ENCODE results near the gene MRPL43.

MRPL43 gene

GRCh38 chr10:100985336-100985735 lies 2.0 kb downstream of the MRPL43 start:
- H3K4me1 ChIP-seq (ENCODE audit: control insufficient read depth, low read depth, low read length), result peaks cover 4% of the 10 kb centered on the region
- no peaks in the 10 kb centered on the region for H3K9me3 ChIP-seq (ENCODE audit: control insufficient read depth, low read depth, low read length)
- no peak overlapping the region for H3K4me3 ChIP-seq (ENCODE audit: low read length)
- no peaks in the 10 kb centered on the region for H3K27me3 ChIP-seq (ENCODE audit: control insufficient read depth, insufficient read depth, low read length)
- peaks cover 31% of the 10 kb centered on the region for H3K36me3 ChIP-seq (ENCODE audit: control insufficient read depth, low read depth, low read length)
- no peak overlapping the region for H3K9ac ChIP-seq (ENCODE audit: low read length)
- H3K27ac ChIP-seq (ENCODE audit: low read length), result no peak overlapping the region

- H3K9ac ChIP-seq (ENCODE audit: low read length), result no peak overlapping the region
- no peaks in the 10 kb centered on the region for H3K9me3 ChIP-seq (ENCODE audit: control insufficient read depth, low read depth, low read length)
- no peaks in the 10 kb centered on the region for H3K27me3 ChIP-seq (ENCODE audit: control insufficient read depth, insufficient read depth, low read length)
- H3K36me3 ChIP-seq (ENCODE audit: control insufficient read depth, low read depth, low read length), result peaks cover 26% of the 10 kb centered on the region
- peaks cover 4% of the 10 kb centered on the region for H3K4me1 ChIP-seq (ENCODE audit: control insufficient read depth, low read depth, low read length)
- no peak overlapping the region for H3K4me3 ChIP-seq (ENCODE audit: low read length)
- H3K27ac ChIP-seq (ENCODE audit: low read length), result no peak overlapping the region
These were observed 2.6 kb downstream of the MRPL43 start for GRCh38 chr10:100984672-100985177.

- Histone ChIP-seq H3K4me3 (ENCODE audit: low read length) (no peak overlapping the region), H3K9me3 (ENCODE audit: control insufficient read depth, low read depth, low read length) (no peaks in the 10 kb centered on the region), H3K9ac (ENCODE audit: low read length) (no peak overlapping the region), H3K27me3 (ENCODE audit: control insufficient read depth, insufficient read depth, low read length) (no peaks in the 10 kb centered on the region), H3K36me3 (ENCODE audit: control insufficient read depth, low read depth, low read length) (peaks cover 19% of the 10 kb centered on the region), H3K4me1 (ENCODE audit: control insufficient read depth, low read depth, low read length) (peaks cover 4% of the 10 kb centered on the region), H3K27ac (ENCODE audit: low read length) (no peak overlapping the region)
These were observed 3.2 kb downstream of the MRPL43 start for GRCh38 chr10:100983868-100984671.

GRCh38 chr10:100982916-100983830 lies 4.1 kb downstream of the MRPL43 start:
- H3K27me3 ChIP-seq (ENCODE audit: control insufficient read depth, insufficient read depth, low read length), result no peaks in the 10 kb centered on the region
- no peaks in the 10 kb centered on the region for H3K9me3 ChIP-seq (ENCODE audit: control insufficient read depth, low read depth, low read length)
- H3K27ac ChIP-seq (ENCODE audit: low read length), result no peak overlapping the region
- peaks cover 18% of the 10 kb centered on the region for H3K36me3 ChIP-seq (ENCODE audit: control insufficient read depth, low read depth, low read length)
- H3K9ac ChIP-seq (ENCODE audit: low read length), result no peak overlapping the region
- peaks cover 4% of the 10 kb centered on the region for H3K4me1 ChIP-seq (ENCODE audit: control insufficient read depth, low read depth, low read length)
- no peak overlapping the region for H3K4me3 ChIP-seq (ENCODE audit: low read length)

GRCh38 chr10:100981178-100981772 lies 6.0 kb downstream of the MRPL43 start:
- Histone ChIP-seq H3K27me3 (ENCODE audit: control insufficient read depth, insufficient read depth, low read length) (no peaks in the 10 kb centered on the region), H3K9ac (ENCODE audit: low read length) (no peak overlapping the region), H3K9me3 (ENCODE audit: control insufficient read depth, low read depth, low read length) (no peaks in the 10 kb centered on the region), H3K4me3 (ENCODE audit: low read length) (no peak overlapping the region), H3K27ac (ENCODE audit: low read length) (no peak overlapping the region), H3K36me3 (ENCODE audit: control insufficient read depth, low read depth, low read length) (peaks cover 18% of the 10 kb centered on the region), H3K4me1 (ENCODE audit: control insufficient read depth, low read depth, low read length) (peaks cover under 1% of the 10 kb centered on the region)

- Histone ChIP-seq H3K9me3 (ENCODE audit: control insufficient read depth, low read depth, low read length) (no peaks in the 10 kb centered on the region), H3K9ac (ENCODE audit: low read length) (no peak overlapping the region), H3K27ac (ENCODE audit: low read length) (no peak overlapping the region), H3K4me3 (ENCODE audit: low read length) (no peak overlapping the region), H3K4me1 (ENCODE audit: control insufficient read depth, low read depth, low read length) (no peaks in the 10 kb centered on the region), H3K27me3 (ENCODE audit: control insufficient read depth, insufficient read depth, low read length) (no peaks in the 10 kb centered on the region), H3K36me3 (ENCODE audit: control insufficient read depth, low read depth, low read length) (peaks cover 18% of the 10 kb centered on the region)
These were observed 6.6 kb downstream of the MRPL43 start for GRCh38 chr10:100980711-100981110.

- Histone ChIP-seq H3K9me3 (ENCODE audit: control insufficient read depth, low read depth, low read length) (no peaks in the 10 kb centered on the region), H3K9ac (ENCODE audit: low read length) (no peak overlapping the region), H3K36me3 (ENCODE audit: control insufficient read depth, low read depth, low read length) (peaks cover 18% of the 10 kb centered on the region), H3K4me3 (ENCODE audit: low read length) (no peak overlapping the region), H3K27me3 (ENCODE audit: control insufficient read depth, insufficient read depth, low read length) (no peaks in the 10 kb centered on the region), H3K27ac (ENCODE audit: low read length) (no peak overlapping the region), H3K4me1 (ENCODE audit: control insufficient read depth, low read depth, low read length) (no peaks in the 10 kb centered on the region)
These were observed 7.0 kb downstream of the MRPL43 start for GRCh38 chr10:100980311-100980710.

GRCh38 chr10:100979791-100980272 lies 7.5 kb downstream of the MRPL43 start:
- peaks cover 18% of the 10 kb centered on the region for H3K36me3 ChIP-seq (ENCODE audit: control insufficient read depth, low read depth, low read length)
- H3K27ac ChIP-seq (ENCODE audit: low read length), result no peak overlapping the region
- H3K4me3 ChIP-seq (ENCODE audit: low read length), result no peak overlapping the region
- no peak overlapping the region for H3K9ac ChIP-seq (ENCODE audit: low read length)
- no peaks in the 10 kb centered on the region for H3K9me3 ChIP-seq (ENCODE audit: control insufficient read depth, low read depth, low read length)
- H3K27me3 ChIP-seq (ENCODE audit: control insufficient read depth, insufficient read depth, low read length), result no peaks in the 10 kb centered on the region
- no peaks in the 10 kb centered on the region for H3K4me1 ChIP-seq (ENCODE audit: control insufficient read depth, low read depth, low read length)

- no peak overlapping the region for H3K4me3 ChIP-seq (ENCODE audit: low read length)
- no peaks in the 10 kb centered on the region for H3K9me3 ChIP-seq (ENCODE audit: control insufficient read depth, low read depth, low read length)
- no peaks in the 10 kb centered on the region for H3K27me3 ChIP-seq (ENCODE audit: control insufficient read depth, insufficient read depth, low read length)
- peaks cover 18% of the 10 kb centered on the region for H3K36me3 ChIP-seq (ENCODE audit: control insufficient read depth, low read depth, low read length)
- H3K9ac ChIP-seq (ENCODE audit: low read length), result no peak overlapping the region
- no peak overlapping the region for H3K27ac ChIP-seq (ENCODE audit: low read length)
- no peaks in the 10 kb centered on the region for H3K4me1 ChIP-seq (ENCODE audit: control insufficient read depth, low read depth, low read length)
These were observed 8.4 kb downstream of the MRPL43 start for GRCh38 chr10:100978901-100979195.

GRCh38 chr10:100978121-100978900 lies 9.0 kb downstream of the MRPL43 start:
- H3K9ac ChIP-seq (ENCODE audit: low read length), result no peak overlapping the region
- no peaks in the 10 kb centered on the region for H3K27me3 ChIP-seq (ENCODE audit: control insufficient read depth, insufficient read depth, low read length)
- peaks cover 18% of the 10 kb centered on the region for H3K36me3 ChIP-seq (ENCODE audit: control insufficient read depth, low read depth, low read length)
- no peak overlapping the region for H3K27ac ChIP-seq (ENCODE audit: low read length)
- H3K4me1 ChIP-seq (ENCODE audit: control insufficient read depth, low read depth, low read length), result no peaks in the 10 kb centered on the region
- no peaks in the 10 kb centered on the region for H3K9me3 ChIP-seq (ENCODE audit: control insufficient read depth, low read depth, low read length)
- H3K4me3 ChIP-seq (ENCODE audit: low read length), result no peak overlapping the region

- Histone ChIP-seq H3K9ac (ENCODE audit: low read length) (no peak overlapping the region), H3K27ac (ENCODE audit: low read length) (no peak overlapping the region), H3K27me3 (ENCODE audit: control insufficient read depth, insufficient read depth, low read length) (no peaks in the 10 kb centered on the region), H3K9me3 (ENCODE audit: control insufficient read depth, low read depth, low read length) (no peaks in the 10 kb centered on the region), H3K4me3 (ENCODE audit: low read length) (no peak overlapping the region), H3K4me1 (ENCODE audit: control insufficient read depth, low read depth, low read length) (no peaks in the 10 kb centered on the region), H3K36me3 (ENCODE audit: control insufficient read depth, low read depth, low read length) (peaks cover 18% of the 10 kb centered on the region)
These were observed 9.9 kb downstream of the MRPL43 start for GRCh38 chr10:100977436-100977835.

Data from iPS-18a (cell line).